K562 (cell line): ENCODE data around the gene LACTB. TPM values are rescaled to one million over a fixed set of nuclear protein-coding genes. Genes with fewer than 3 reads are reported as not detected.

Experiments used
- DEAF1 ChIP-seq: fragments of 450-650 bp; formaldehyde crosslinking; IDR thresholded peaks from 2 replicates; pipeline ENCODE4 v1.4.0; 2020; ENCODE audit warnings: mild to moderate bottlenecking, moderate library complexity
- DPF2 ChIP-seq: fragments of 450-650 bp; IDR thresholded peaks from 2 replicates; pipeline ENCODE4 v1.6.1; 2016
- FOXM1 ChIP-seq, 2 experiments: fragments of 450-650 bp in 1 of 2; sonication (generic) in 1 of 2; formaldehyde crosslinking in 1 of 2; IDR thresholded peaks; 2 replicates each; pipeline versions ENCODE4 v1.6.1 to v1.9.0; 2017 to 2022; ENCODE audit warnings: low read depth in 2 of 2, mild to moderate bottlenecking in 2 of 2, missing genetic modification reagents in 1 of 2, moderate library complexity in 1 of 2
- NCOA6 ChIP-seq: fragments of 450-650 bp; IDR thresholded peaks from 2 replicates; pipeline ENCODE4 v1.6.1; 2017; ENCODE audit warnings: mild to moderate bottlenecking
- RCOR1 ChIP-seq, 2 experiments: IDR thresholded peaks; 2 replicates each; pipeline ENCODE4 v1.6.1; 2012; ENCODE audit warnings: low read depth in 2 of 2, low read length in 2 of 2, borderline replicate concordance in 1 of 2, improper control_type of control experiment in 1 of 2
- TCF7 ChIP-seq: sonication (generic); IDR thresholded peaks from 2 replicates; pipeline ENCODE4 v1.6.1; 2016; ENCODE audit warnings: antibody characterized with exemption, borderline replicate concordance
- ZNF232 ChIP-seq: sonication (generic); formaldehyde crosslinking; IDR thresholded peaks from 2 replicates; pipeline ENCODE4 v1.8.0; 2022; ENCODE audit warnings: mild to moderate bottlenecking, missing genetic modification reagents
- polyA plus RNA-seq, 8 experiments: library from polyadenylated mRNA; depleted of rRNA in 4 of 8; stranded (reverse) in 5 of 8; unstranded in 3 of 8; fragments of >200 nt; fragmentation: Nextera tagmentation in 2 of 8; fragmentation: Illumina TruSeq in 1 of 8; extraction: Ambion mirVana in 2 of 8; extraction: Trizol in 1 of 8; gene quantifications; 2 replicates each; pipeline versions ENCODE4 v1.2.1 to v1.2.3, GENCODE V29; 2011 to 2014; ENCODE audit warnings: inconsistent platforms in 1 of 8, missing spikeins in 1 of 8
- total RNA-seq, 7 experiments: library from RNA; depleted of rRNA in 6 of 7; stranded (reverse); fragments of >200 nt in 6 of 7; fragmentation: Illumina TruSeq in 2 of 7; extraction: Trizol in 2 of 7; gene quantifications; 2 replicates each; pipeline versions ENCODE4 v1.2.1 to v1.2.3, GENCODE V29; 2011 to 2021; ENCODE audit warnings: low replicate concordance in 1 of 7
- TF ChIP-seq, protein P1 (sequence below): fragments of 450-650 bp; IDR thresholded peaks from 2 replicates; pipeline ENCODE4 v1.6.1; 2016; ENCODE audit warnings: mild to moderate bottlenecking, moderate library complexity
- TF ChIP-seq, protein P2 (sequence below), 3 experiments: fragments of 200-800 bp in 1 of 3; sonication (Bioruptor generic) in 1 of 3; sonication (generic) in 1 of 3; formaldehyde crosslinking in 1 of 3; IDR thresholded peaks; 2 replicates each; pipeline versions ENCODE4 v1.6.1 to v1.8.0; 2016 to 2022; ENCODE audit warnings: mild to moderate bottlenecking in 2 of 3, missing compliant biosample characterization in 2 of 3, missing genetic modification characterization in 2 of 3, missing genetic modification reagents in 1 of 3
- TF ChIP-seq, protein P3 (sequence below): fragments of 250-450 bp; sonication (Bioruptor Pico); IDR thresholded peaks from 2 replicates; pipeline ENCODE4 v1.5.0; 2021

The LACTB gene
- total and polyA plus RNA-seq, 9 of the 15 experiments (the other 6 are each of a cell fraction or from before 2014, with no cell fraction given) = 3.1 to 15.5 (median 9.8) TPM

- TF ChIP-seq, protein P1, sequence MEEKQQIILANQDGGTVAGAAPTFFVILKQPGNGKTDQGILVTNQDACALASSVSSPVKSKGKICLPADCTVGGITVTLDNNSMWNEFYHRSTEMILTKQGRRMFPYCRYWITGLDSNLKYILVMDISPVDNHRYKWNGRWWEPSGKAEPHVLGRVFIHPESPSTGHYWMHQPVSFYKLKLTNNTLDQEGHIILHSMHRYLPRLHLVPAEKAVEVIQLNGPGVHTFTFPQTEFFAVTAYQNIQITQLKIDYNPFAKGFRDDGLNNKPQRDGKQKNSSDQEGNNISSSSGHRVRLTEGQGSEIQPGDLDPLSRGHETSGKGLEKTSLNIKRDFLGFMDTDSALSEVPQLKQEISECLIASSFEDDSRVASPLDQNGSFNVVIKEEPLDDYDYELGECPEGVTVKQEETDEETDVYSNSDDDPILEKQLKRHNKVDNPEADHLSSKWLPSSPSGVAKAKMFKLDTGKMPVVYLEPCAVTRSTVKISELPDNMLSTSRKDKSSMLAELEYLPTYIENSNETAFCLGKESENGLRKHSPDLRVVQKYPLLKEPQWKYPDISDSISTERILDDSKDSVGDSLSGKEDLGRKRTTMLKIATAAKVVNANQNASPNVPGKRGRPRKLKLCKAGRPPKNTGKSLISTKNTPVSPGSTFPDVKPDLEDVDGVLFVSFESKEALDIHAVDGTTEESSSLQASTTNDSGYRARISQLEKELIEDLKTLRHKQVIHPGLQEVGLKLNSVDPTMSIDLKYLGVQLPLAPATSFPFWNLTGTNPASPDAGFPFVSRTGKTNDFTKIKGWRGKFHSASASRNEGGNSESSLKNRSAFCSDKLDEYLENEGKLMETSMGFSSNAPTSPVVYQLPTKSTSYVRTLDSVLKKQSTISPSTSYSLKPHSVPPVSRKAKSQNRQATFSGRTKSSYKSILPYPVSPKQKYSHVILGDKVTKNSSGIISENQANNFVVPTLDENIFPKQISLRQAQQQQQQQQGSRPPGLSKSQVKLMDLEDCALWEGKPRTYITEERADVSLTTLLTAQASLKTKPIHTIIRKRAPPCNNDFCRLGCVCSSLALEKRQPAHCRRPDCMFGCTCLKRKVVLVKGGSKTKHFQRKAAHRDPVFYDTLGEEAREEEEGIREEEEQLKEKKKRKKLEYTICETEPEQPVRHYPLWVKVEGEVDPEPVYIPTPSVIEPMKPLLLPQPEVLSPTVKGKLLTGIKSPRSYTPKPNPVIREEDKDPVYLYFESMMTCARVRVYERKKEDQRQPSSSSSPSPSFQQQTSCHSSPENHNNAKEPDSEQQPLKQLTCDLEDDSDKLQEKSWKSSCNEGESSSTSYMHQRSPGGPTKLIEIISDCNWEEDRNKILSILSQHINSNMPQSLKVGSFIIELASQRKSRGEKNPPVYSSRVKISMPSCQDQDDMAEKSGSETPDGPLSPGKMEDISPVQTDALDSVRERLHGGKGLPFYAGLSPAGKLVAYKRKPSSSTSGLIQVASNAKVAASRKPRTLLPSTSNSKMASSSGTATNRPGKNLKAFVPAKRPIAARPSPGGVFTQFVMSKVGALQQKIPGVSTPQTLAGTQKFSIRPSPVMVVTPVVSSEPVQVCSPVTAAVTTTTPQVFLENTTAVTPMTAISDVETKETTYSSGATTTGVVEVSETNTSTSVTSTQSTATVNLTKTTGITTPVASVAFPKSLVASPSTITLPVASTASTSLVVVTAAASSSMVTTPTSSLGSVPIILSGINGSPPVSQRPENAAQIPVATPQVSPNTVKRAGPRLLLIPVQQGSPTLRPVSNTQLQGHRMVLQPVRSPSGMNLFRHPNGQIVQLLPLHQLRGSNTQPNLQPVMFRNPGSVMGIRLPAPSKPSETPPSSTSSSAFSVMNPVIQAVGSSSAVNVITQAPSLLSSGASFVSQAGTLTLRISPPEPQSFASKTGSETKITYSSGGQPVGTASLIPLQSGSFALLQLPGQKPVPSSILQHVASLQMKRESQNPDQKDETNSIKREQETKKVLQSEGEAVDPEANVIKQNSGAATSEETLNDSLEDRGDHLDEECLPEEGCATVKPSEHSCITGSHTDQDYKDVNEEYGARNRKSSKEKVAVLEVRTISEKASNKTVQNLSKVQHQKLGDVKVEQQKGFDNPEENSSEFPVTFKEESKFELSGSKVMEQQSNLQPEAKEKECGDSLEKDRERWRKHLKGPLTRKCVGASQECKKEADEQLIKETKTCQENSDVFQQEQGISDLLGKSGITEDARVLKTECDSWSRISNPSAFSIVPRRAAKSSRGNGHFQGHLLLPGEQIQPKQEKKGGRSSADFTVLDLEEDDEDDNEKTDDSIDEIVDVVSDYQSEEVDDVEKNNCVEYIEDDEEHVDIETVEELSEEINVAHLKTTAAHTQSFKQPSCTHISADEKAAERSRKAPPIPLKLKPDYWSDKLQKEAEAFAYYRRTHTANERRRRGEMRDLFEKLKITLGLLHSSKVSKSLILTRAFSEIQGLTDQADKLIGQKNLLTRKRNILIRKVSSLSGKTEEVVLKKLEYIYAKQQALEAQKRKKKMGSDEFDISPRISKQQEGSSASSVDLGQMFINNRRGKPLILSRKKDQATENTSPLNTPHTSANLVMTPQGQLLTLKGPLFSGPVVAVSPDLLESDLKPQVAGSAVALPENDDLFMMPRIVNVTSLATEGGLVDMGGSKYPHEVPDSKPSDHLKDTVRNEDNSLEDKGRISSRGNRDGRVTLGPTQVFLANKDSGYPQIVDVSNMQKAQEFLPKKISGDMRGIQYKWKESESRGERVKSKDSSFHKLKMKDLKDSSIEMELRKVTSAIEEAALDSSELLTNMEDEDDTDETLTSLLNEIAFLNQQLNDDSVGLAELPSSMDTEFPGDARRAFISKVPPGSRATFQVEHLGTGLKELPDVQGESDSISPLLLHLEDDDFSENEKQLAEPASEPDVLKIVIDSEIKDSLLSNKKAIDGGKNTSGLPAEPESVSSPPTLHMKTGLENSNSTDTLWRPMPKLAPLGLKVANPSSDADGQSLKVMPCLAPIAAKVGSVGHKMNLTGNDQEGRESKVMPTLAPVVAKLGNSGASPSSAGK = peak; percentile 84
- no peak for TF ChIP-seq FOXM1 (IDR thresholded peaks at IDR 0.05; ENCODE audit: low read depth)
- TF ChIP-seq FOXM1 (CRISPR knock-in tag; IDR thresholded peaks at IDR 0.05; ENCODE audit: low read depth) = 0 out of 2 replicates have a peak, but pooled peaks have one; percentile 73
- TF ChIP-seq, protein P2, sequence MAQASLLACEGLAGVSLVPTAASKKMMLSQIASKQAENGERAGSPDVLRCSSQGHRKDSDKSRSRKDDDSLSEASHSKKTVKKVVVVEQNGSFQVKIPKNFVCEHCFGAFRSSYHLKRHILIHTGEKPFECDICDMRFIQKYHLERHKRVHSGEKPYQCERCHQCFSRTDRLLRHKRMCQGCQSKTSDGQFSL (CRISPR knock-in tag; IDR thresholded peaks at IDR 0.05) = no peak
- TF ChIP-seq, protein P2 (tag; IDR thresholded peaks at IDR 0.05) = no peak
- TF ChIP-seq RCOR1 (IDR thresholded peaks at IDR 0.05; ENCODE audit: borderline replicate concordance in 1 of 2, low read depth in 2 of 2, low read length in 2 of 2) = peak in 1 of 2 experiments; percentile 56; a peak in 1 of 4 replicates
- 0 out of 2 replicates have a peak, but pooled peaks have one; percentile 17 for TF ChIP-seq ZNF232 (CRISPR knock-in tag)
- no peak; the same call in 1 of the 2 replicates for TF ChIP-seq DPF2
- TF ChIP-seq DEAF1 (CRISPR knock-in tag) = no peak
- TF ChIP-seq, protein P3, sequence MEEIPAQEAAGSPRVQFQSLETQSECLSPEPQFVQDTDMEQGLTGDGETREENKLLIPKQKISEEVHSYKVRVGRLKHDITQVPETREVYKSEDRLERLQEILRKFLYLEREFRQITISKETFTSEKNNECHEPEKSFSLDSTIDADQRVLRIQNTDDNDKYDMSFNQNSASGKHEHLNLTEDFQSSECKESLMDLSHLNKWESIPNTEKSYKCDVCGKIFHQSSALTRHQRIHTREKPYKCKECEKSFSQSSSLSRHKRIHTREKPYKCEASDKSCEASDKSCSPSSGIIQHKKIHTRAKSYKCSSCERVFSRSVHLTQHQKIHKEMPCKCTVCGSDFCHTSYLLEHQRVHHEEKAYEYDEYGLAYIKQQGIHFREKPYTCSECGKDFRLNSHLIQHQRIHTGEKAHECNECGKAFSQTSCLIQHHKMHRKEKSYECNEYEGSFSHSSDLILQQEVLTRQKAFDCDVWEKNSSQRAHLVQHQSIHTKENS (CRISPR knock-in tag) = no peak
- no peak for TF ChIP-seq TCF7
- TF ChIP-seq NCOA6 = no peak
These were observed 35.6 kb downstream of the LACTB start, which contains the start of gene RPS27L (continued) for GRCh38 chr15:63157118-63157843.
